SJCRH30 (cell line): Measurements from ENCODE around the gene ACOX1. TPM values are rescaled to one million over a fixed set of nuclear protein-coding genes. Genes with fewer than 3 reads are reported as not detected.
A peak's percentile ranks its signal among the peaks of the same experiment; 100 is the strongest.

ENCODE experiments used
- DNase-seq, 2 experiments: peaks; one replicate each; pipeline ENCODE4 v3.0.0-alpha.2; 2015 to 2020
- H3K27ac ChIP-seq: fragments of 250-450 bp; sonication (Bioruptor Pico); 2 replicates; pipeline ENCODE4 v1.5.1; 2020; ENCODE audit warnings: mild to moderate bottlenecking, moderate library complexity
- H3K27me3 ChIP-seq: fragments of 250-450 bp; sonication (Bioruptor Pico); 2 replicates; pipeline ENCODE4 v1.5.1; 2020; ENCODE audit warnings: mild to moderate bottlenecking, moderate library complexity
- H3K36me3 ChIP-seq: fragments of 250-450 bp; sonication (Bioruptor Pico); 2 replicates; pipeline ENCODE4 v1.5.1; 2020; ENCODE audit warnings: mild to moderate bottlenecking, moderate library complexity
- H3K4me1 ChIP-seq: fragments of 250-450 bp; sonication (Bioruptor Pico); 2 replicates; pipeline ENCODE4 v1.5.1; 2020; ENCODE audit warnings: mild to moderate bottlenecking, moderate library complexity
- H3K4me3 ChIP-seq: fragments of 250-450 bp; sonication (Bioruptor Pico); 2 replicates; pipeline ENCODE4 v1.5.1; 2020; ENCODE audit warnings: mild to moderate bottlenecking, moderate library complexity
- H3K9me3 ChIP-seq: fragments of 250-450 bp; sonication (Bioruptor Pico); replicated peaks from 2 replicates; pipeline ENCODE4 v1.5.1; 2020; ENCODE audit warnings: mild to moderate bottlenecking, moderate library complexity
- total RNA-seq: library from RNA; depleted of rRNA; stranded (reverse); fragments of >200 nt; shearing (Covaris generic); gene quantifications from 2 replicates; pipeline ENCODE4 v1.2.3, GENCODE V29; 2014; rRNA removed

The ACOX1 gene
- 34.8 and 36.4 TPM in 2 replicates for total RNA-seq

GRCh38 chr17:75978938-75979704 lies at the start of gene ACOX1, which contains the start of gene TEN1:
Gene ACOX1 (minus strand): TSS chr17:75979166. CDS start chr17:75979073, 93 bp downstream.
Gene TEN1 (plus strand): TSS chr17:75979240. CDS start chr17:75986193, 6,953 bp downstream.
- H3K36me3 ChIP-seq, result no peaks in the 10 kb centered on the region
- peak within 1 kb of the TSS; percentile 85 for H3K4me3 ChIP-seq
- no peaks in the 10 kb centered on the region for H3K27me3 ChIP-seq
- H3K9me3 ChIP-seq, result no peaks in the 10 kb centered on the region
- peak; percentile 100 for DNase-seq
- peak within 1 kb of the TSS; percentile 95 for H3K27ac ChIP-seq
- H3K4me1 ChIP-seq, result peaks cover 3% of the 10 kb centered on the region

- DNase-seq, result peak; percentile 58 to 64
- H3K4me1 ChIP-seq, result peaks cover 19% of the 10 kb centered on the region; the same call in 1 of the 2 replicates
- no peaks in the 10 kb centered on the region for H3K27me3 ChIP-seq
- H3K9me3 ChIP-seq, result no peaks in the 10 kb centered on the region
- no peak within 1 kb of the TSS for H3K27ac ChIP-seq
- H3K4me3 ChIP-seq, result no peak within 1 kb of the TSS
- H3K36me3 ChIP-seq, result no peaks in the 10 kb centered on the region
Measured at GRCh38 chr17:76027159-76027839, 48.3 kb upstream of the ACOX1 start, which contains the start of gene EVPL. Gene EVPL (minus strand): TSS chr17:76027306. CDS start chr17:76027198, 108 bp downstream.

GRCh38 chr17:76026714-76027158 lies 47.8 kb upstream of the ACOX1 start:
- DNase-seq, result no peak
- H3K27me3 ChIP-seq, result no peaks in the 10 kb centered on the region
- H3K36me3 ChIP-seq, result no peaks in the 10 kb centered on the region
- no peaks in the 10 kb centered on the region for H3K9me3 ChIP-seq
- H3K27ac ChIP-seq, result no peak overlapping the region
- no peak overlapping the region for H3K4me3 ChIP-seq
- H3K4me1 ChIP-seq, result peaks cover 19% of the 10 kb centered on the region; the same call in 1 of the 2 replicates

GRCh38 chr17:76025294-76025693 lies 46.3 kb upstream of the ACOX1 start:
- Histone ChIP-seq H3K27ac (no peak overlapping the region), H3K27me3 (no peaks in the 10 kb centered on the region), H3K4me1 (peaks cover 19% of the 10 kb centered on the region; the same call in 1 of the 2 replicates), H3K9me3 (no peaks in the 10 kb centered on the region), H3K4me3 (no peak overlapping the region), H3K36me3 (no peaks in the 10 kb centered on the region)
- no peak for DNase-seq

GRCh38 chr17:76024353-76024752 lies 45.4 kb upstream of the ACOX1 start:
- H3K4me3 ChIP-seq, result no peak overlapping the region
- no peaks in the 10 kb centered on the region for H3K9me3 ChIP-seq
- H3K4me1 ChIP-seq, result peaks cover 16% of the 10 kb centered on the region; the same call in 1 of the 2 replicates
- no peaks in the 10 kb centered on the region for H3K27me3 ChIP-seq
- H3K27ac ChIP-seq, result no peak overlapping the region
- no peak for DNase-seq
- no peaks in the 10 kb centered on the region for H3K36me3 ChIP-seq

GRCh38 chr17:76023900-76024237 lies 44.9 kb upstream of the ACOX1 start:
- Histone ChIP-seq H3K27me3 (no peaks in the 10 kb centered on the region), H3K27ac (no peak overlapping the region), H3K9me3 (no peaks in the 10 kb centered on the region), H3K4me1 (peaks cover 13% of the 10 kb centered on the region; the same call in 1 of the 2 replicates), H3K36me3 (no peaks in the 10 kb centered on the region), H3K4me3 (no peak overlapping the region)
- no peak for DNase-seq

- no peaks in the 10 kb centered on the region for H3K9me3 ChIP-seq
- no peaks in the 10 kb centered on the region for H3K27me3 ChIP-seq
- H3K36me3 ChIP-seq, result no peaks in the 10 kb centered on the region
- no peak overlapping the region for H3K27ac ChIP-seq
- no peak overlapping the region for H3K4me3 ChIP-seq
- peaks cover 7% of the 10 kb centered on the region; the same call in 1 of the 2 replicates for H3K4me1 ChIP-seq
- no peak for DNase-seq
Measured at GRCh38 chr17:76022973-76023899, 44.3 kb upstream of the ACOX1 start.

- Histone ChIP-seq H3K4me1 (peaks cover 5% of the 10 kb centered on the region; the same call in 1 of the 2 replicates), H3K9me3 (no peaks in the 10 kb centered on the region), H3K4me3 (no peak overlapping the region), H3K27ac (no peak overlapping the region), H3K27me3 (no peaks in the 10 kb centered on the region), H3K36me3 (no peaks in the 10 kb centered on the region)
- no peak for DNase-seq
Measured at GRCh38 chr17:76022285-76022684, 43.3 kb upstream of the ACOX1 start.

- no peak for DNase-seq
- H3K27ac ChIP-seq, result no peak overlapping the region
- peaks cover 7% of the 10 kb centered on the region; the same call in 1 of the 2 replicates for H3K4me1 ChIP-seq
- H3K36me3 ChIP-seq, result no peaks in the 10 kb centered on the region
- no peak overlapping the region for H3K4me3 ChIP-seq
- no peaks in the 10 kb centered on the region for H3K27me3 ChIP-seq
- H3K9me3 ChIP-seq, result no peaks in the 10 kb centered on the region
Measured at GRCh38 chr17:76019833-76020467, 41.0 kb upstream of the ACOX1 start.

- Histone ChIP-seq H3K9me3 (no peaks in the 10 kb centered on the region), H3K27me3 (no peaks in the 10 kb centered on the region), H3K36me3 (no peaks in the 10 kb centered on the region), H3K4me3 (no peak overlapping the region), H3K4me1 (peaks cover 10% of the 10 kb centered on the region), H3K27ac (no peak overlapping the region)
- DNase-seq, result no peak
Measured at GRCh38 chr17:76018801-76019200, 39.8 kb upstream of the ACOX1 start.

GRCh38 chr17:76018340-76018680 lies 39.3 kb upstream of the ACOX1 start:
- Histone ChIP-seq H3K4me3 (no peak overlapping the region), H3K4me1 (peaks cover 14% of the 10 kb centered on the region), H3K27ac (no peak overlapping the region), H3K36me3 (no peaks in the 10 kb centered on the region), H3K9me3 (no peaks in the 10 kb centered on the region), H3K27me3 (no peaks in the 10 kb centered on the region)
- no peak for DNase-seq

GRCh38 chr17:76017481-76018339 lies 38.7 kb upstream of the ACOX1 start:
- Histone ChIP-seq H3K27me3 (no peaks in the 10 kb centered on the region), H3K4me3 (no peak overlapping the region), H3K4me1 (peaks cover 14% of the 10 kb centered on the region), H3K27ac (no peak overlapping the region), H3K36me3 (no peaks in the 10 kb centered on the region), H3K9me3 (no peaks in the 10 kb centered on the region)
- peak in 1 of 2 experiments; percentile 38 for DNase-seq

- Histone ChIP-seq H3K4me3 (peak overlapping the region; percentile 2; the same call in 1 of the 2 replicates), H3K9me3 (no peaks in the 10 kb centered on the region), H3K27ac (no peak overlapping the region), H3K27me3 (no peaks in the 10 kb centered on the region), H3K4me1 (peaks cover 11% of the 10 kb centered on the region), H3K36me3 (no peaks in the 10 kb centered on the region)
- DNase-seq, result peak; percentile 66 to 68
Measured at GRCh38 chr17:76014925-76015261, 35.9 kb upstream of the ACOX1 start.
